Adrenal gland (tissue), 12 donors: ENCODE data around the gene NFKB2. TPM values are rescaled to one million over a fixed set of nuclear protein-coding genes. Genes with fewer than 3 reads are reported as not detected.
A peak's percentile ranks its signal among the peaks of the same experiment; 100 is the strongest.

Source experiments
- DNase-seq, 7 donors: peaks; one replicate each; pipeline ENCODE4 v3.0.0-alpha.2; 2019 to 2020
- H3K27ac ChIP-seq, 5 donors: fragments of 200-600 bp; sonication (generic) in 4 of 5; 1 replicate in 3 of 5; 2 replicates in 2 of 5; pipeline versions ENCODE4 v1.5.1 to v1.8.0; 2016 to 2020; ENCODE audit warnings: mild to moderate bottlenecking in 1 of 5
- H3K27me3 ChIP-seq: fragments of 200-600 bp; 2 replicates; pipeline ENCODE4 v1.8.0; 2021
- H3K36me3 ChIP-seq, 2 donors: fragments of 200-600 bp; replicated peaks in 1 of 2; 1 replicate in 1 of 2; 2 replicates in 1 of 2; pipeline versions ENCODE4 v1.5.1 to v1.8.0; 2018 to 2022
- H3K4me1 ChIP-seq, 2 donors: fragments of 200-600 bp; replicated peaks in 1 of 2; 1 replicate in 1 of 2; 2 replicates in 1 of 2; pipeline versions ENCODE4 v1.5.1 to v1.8.0; 2018 to 2021
- H3K4me3 ChIP-seq, 4 donors: fragments of 200-600 bp; sonication (generic) in 3 of 4; one replicate each; pipeline ENCODE4 v1.5.1; 2016 to 2018
- H3K9me3 ChIP-seq, 3 donors: fragments of 200-600 bp; sonication (generic) in 1 of 3; replicated peaks in 1 of 3; 1 replicate in 2 of 3; 2 replicates in 1 of 3; pipeline versions ENCODE4 v1.5.1 to v1.8.0; 2016 to 2021
- POLR2A ChIP-seq, 2 donors: fragments of 450-650 bp; IDR thresholded peaks; one replicate each; pipeline ENCODE4 v1.6.1; 2017; ENCODE audit warnings: antibody characterized with exemption in 2 of 2, mild to moderate bottlenecking in 2 of 2, moderate library complexity in 1 of 2
- WGBS, 4 donors: extraction: QIAGEN DNeasy Blood & Tissue Kit in 2 of 4; methylation state at CpG; one replicate each; pipeline versions ENCODE4 v1.1.5 to v1.1.7; 2013 to 2017; 5-methylcytosine and 5-hydroxymethylcytosine counted together
- intact Hi-C, 2 donors: fragments of 100-400 bp; cut with DNase I; formaldehyde crosslinking; loops; one replicate each; pipeline versions ENCODE4 v1.14.1 to v1.15.0; 2022 to 2023
- polyA plus RNA-seq, 3 donors: library from polyadenylated mRNA; stranded (reverse); fragments of 200-250 nt in 2 of 3; fragments of 350-450 nt in 1 of 3; fragmentation: Illumina TruSeq in 1 of 3; extraction: RNeasy Lipid Tissue Mini Kit (QIAGEN cat#74804) in 1 of 3; gene quantifications; one replicate each; pipeline ENCODE4 v1.2.3, GENCODE V29; 2013 to 2014
- total RNA-seq, 9 donors: library from RNA; depleted of rRNA in 4 of 9; stranded (reverse); fragments of >200 nt in 4 of 9; fragments of 120-200 nt in 1 of 9; fragmentation: NEBNext Ultra II Directional in 1 of 9; extraction: Animal tissue kit (Norgen Biotek cat#: 25700) in 1 of 9; gene quantifications; one replicate each; pipeline versions ENCODE4 v1.1.0 to v1.2.4, GENCODE V29; 2013 to 2023
- TF ChIP-seq, protein P1 (sequence below), 6 experiments: fragments of 450-650 bp in 4 of 6; fragments of 200-600 bp in 2 of 6; sonication (generic) in 1 of 6; IDR thresholded peaks; 1 replicate in 5 of 6; 2 replicates in 1 of 6; pipeline versions ENCODE4 v1.5.1 to v1.8.0; 2016 to 2021; ENCODE audit warnings: antibody characterized with exemption in 6 of 6, mild to moderate bottlenecking in 2 of 6, moderate library complexity in 1 of 6
- donor health status: healthy with polysubstance abuse.
- donor health status: Bipolar disorder and iron deficiency.
- donor health status: DM: yes; HTN: yes; CAD: no.
- donor health status: DM: no; HTN: no; CAD: no.
- donor health status: DM: no; HTN: no; CAD: no.
- donor health status: DM: yes; HTN: yes; CAD: no.

NFKB2 gene
- total and polyA plus RNA-seq, 12 donors = 14.3 to 92.6 (median 29.6) TPM

DNA sequence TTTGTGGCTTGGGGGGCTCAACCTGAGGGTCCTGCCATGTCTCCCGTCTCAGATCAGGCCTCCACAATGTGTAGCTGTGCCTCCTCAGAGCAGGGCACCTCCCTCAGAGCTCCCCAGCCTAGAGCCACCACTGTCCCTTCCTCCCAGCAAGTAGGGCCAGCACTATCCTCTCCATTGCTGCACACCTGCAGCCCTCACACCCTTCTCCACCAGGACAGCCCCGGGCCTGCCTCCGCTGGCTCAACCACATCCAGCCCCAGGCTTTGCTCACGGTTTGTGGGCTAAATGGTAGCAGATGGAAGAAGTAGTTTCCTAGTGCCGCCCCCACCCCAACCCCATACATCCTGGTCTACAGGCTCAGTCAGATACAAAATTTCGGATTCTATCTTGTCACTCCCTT is 10.1 kb downstream of the NFKB2 start:
- no peak for DNase-seq
- Histone ChIP-seq H3K27me3 (peaks cover 25% of the 10 kb centered on the region), H3K36me3 (peaks cover 0 to 22% of the 10 kb centered on the region in 2 donors), H3K4me1 (peaks cover 0 to 12% of the 10 kb centered on the region in 2 donors), H3K4me3 (no peak overlapping the region), H3K27ac (no peak overlapping the region), H3K9me3 (no peaks in the 10 kb centered on the region)
- intact Hi-C loops = no loop called here
- 79 to 90% (median 82%) methylated on average over 2 to 6 of the region's 6 CpGs for WGBS, 4 donors
- TF ChIP-seq, protein P1, sequence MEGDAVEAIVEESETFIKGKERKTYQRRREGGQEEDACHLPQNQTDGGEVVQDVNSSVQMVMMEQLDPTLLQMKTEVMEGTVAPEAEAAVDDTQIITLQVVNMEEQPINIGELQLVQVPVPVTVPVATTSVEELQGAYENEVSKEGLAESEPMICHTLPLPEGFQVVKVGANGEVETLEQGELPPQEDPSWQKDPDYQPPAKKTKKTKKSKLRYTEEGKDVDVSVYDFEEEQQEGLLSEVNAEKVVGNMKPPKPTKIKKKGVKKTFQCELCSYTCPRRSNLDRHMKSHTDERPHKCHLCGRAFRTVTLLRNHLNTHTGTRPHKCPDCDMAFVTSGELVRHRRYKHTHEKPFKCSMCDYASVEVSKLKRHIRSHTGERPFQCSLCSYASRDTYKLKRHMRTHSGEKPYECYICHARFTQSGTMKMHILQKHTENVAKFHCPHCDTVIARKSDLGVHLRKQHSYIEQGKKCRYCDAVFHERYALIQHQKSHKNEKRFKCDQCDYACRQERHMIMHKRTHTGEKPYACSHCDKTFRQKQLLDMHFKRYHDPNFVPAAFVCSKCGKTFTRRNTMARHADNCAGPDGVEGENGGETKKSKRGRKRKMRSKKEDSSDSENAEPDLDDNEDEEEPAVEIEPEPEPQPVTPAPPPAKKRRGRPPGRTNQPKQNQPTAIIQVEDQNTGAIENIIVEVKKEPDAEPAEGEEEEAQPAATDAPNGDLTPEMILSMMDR (IDR thresholded peaks at IDR 0.05) = no peak
- TF ChIP-seq POLR2A (IDR thresholded peaks at IDR 0.05) = no peak

DNA sequence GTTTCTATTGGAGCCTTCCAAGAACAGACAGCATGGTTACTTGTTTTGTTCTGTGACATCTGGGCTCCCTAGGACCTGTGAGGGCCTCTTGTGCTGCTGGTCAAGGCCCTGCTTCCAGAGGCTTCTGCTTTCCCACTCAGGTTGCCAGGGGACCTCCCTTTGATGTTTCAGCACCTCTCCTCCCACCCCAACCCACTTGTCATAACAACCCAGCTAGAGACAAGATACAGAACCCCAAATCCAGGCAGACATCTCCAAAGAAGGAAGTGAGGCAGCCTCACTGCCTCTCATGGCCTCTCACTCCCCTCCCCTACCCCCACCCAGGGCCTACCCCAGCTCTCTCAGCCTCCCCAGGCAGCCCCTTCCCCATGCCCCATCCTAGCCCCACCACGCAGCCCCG is 11.3 kb downstream of the NFKB2 start:
- intact Hi-C loops = no loop called here
- Histone ChIP-seq H3K27me3 (peaks cover 35% of the 10 kb centered on the region), H3K27ac (no peak overlapping the region), H3K4me3 (no peak overlapping the region), H3K36me3 (peaks cover 0 to 11% of the 10 kb centered on the region in 2 donors), H3K9me3 (no peaks in the 10 kb centered on the region), H3K4me1 (peaks cover 0 to 12% of the 10 kb centered on the region in 2 donors)
- WGBS, 4 donors = 89 to 100% (median 92%) methylated on average over 2 of the region's 2 CpGs
- DNase-seq = no peak
- TF ChIP-seq POLR2A (IDR thresholded peaks at IDR 0.05) = no peak

DNA sequence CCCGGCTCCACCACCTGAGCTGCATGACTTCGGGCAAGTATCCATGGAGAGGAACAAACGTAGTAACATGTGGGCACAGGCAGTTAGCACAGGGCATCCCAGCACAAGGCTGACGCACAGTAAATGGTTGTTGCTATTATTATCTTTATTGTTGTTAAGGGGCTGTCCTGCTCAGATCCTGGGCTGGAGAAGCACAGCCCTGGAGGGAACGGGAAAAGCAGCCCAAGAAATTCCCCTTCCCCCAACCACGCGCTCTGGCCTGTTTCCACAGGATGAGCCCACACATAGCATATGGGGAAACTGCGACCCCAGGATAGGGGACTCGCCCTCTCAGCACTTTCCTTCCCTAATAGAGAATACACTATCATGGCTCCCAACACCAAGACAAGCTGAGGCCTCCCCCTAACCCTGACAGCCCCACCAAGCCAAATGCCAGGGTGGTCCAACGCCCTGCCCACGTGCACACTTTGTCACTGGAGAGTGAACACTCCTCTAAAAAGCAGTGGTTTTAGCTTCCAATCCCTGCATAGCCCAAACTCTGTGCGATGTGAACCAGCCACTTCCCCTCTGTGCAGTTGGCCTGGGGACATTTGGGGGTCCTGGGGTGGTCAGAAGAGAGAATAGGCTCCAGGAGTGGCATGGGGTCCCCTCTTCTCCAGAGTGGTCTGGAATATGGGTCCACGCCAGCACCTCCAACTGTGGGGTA is 12.1 kb downstream of the NFKB2 start:
- 71 to 80% (median 77%) methylated on average over 12 to 13 of the region's 13 CpGs for WGBS, 4 donors
- H3K27me3 ChIP-seq = peaks cover 43% of the 10 kb centered on the region
- H3K27ac ChIP-seq = peak overlapping the region in 1 of 5 donors; percentile 17
- DNase-seq = no peak
- H3K36me3 ChIP-seq = peaks cover 0 to 5% of the 10 kb centered on the region in 2 donors
- intact Hi-C loops = no loop called here
- H3K4me3 ChIP-seq = no peak overlapping the region
- TF ChIP-seq, protein P1 (IDR thresholded peaks at IDR 0.05) = no peak
- TF ChIP-seq POLR2A (IDR thresholded peaks at IDR 0.05) = no peak
- H3K9me3 ChIP-seq = no peaks in the 10 kb centered on the region
- peaks cover 0 to 12% of the 10 kb centered on the region in 2 donors for H3K4me1 ChIP-seq

DNA sequence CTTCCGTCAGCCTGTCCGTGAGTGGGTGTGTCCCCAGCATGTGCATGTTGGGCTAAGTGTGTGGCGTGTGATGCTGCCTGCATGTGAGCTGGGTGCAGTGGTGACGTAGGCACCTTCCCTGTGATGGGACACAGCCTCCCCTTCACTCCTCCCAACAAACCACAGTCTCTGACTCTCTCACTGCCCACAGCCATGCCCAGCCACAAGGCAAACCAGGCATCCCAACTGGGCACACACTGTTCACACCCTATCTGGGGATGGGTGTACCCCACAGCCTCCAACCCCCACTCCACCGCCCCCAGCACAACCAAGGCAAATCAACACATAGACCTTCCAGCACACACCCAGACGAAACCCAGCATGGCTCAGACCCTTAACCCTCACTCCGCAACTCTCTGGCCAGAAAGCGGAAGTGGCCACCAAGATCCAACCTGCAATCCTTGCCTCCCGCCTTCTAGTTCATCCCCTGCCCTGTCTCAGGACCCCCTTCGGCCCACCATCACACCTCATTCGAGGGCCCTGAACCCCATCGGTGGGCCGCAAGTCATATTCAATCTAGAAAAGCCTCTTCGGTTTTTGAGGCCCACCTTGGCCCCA is 12.7 kb downstream of the NFKB2 start:
- DNase-seq = peak in 2 of 7 donors; percentile 23 to 87
- Histone ChIP-seq H3K36me3 (no peaks in the 10 kb centered on the region), H3K4me1 (peaks cover 0 to 12% of the 10 kb centered on the region in 2 donors), H3K4me3 (peak overlapping the region in 1 of 4 donors; percentile 36), H3K27me3 (peaks cover 44% of the 10 kb centered on the region), H3K27ac (peak overlapping the region in 1 of 5 donors; percentile 66), H3K9me3 (no peaks in the 10 kb centered on the region)
- WGBS, 4 donors = 52 to 58% (median 56%) methylated on average over 12 to 14 of the region's 14 CpGs
- intact Hi-C loops = no loop called here
- TF ChIP-seq, protein P1 (IDR thresholded peaks at IDR 0.05) = no peak
- TF ChIP-seq POLR2A (IDR thresholded peaks at IDR 0.05) = no peak
